Frontal cortex (tissue), 4 donors: ENCODE data around the gene SCAMP4. TPM values are rescaled to one million over a fixed set of nuclear protein-coding genes. Genes with fewer than 3 reads are reported as not detected.

Experiments
- DNase-seq, 2 donors: peaks; one replicate each; pipeline ENCODE4 v3.0.0; 2012; ENCODE audit warnings: low spot score in 2 of 2
- FAIRE-seq: peaks from 2 replicates; lab custom pipeline; 2012; peaks lifted over from hg19 to GRCh38; lab: Jason Lieb, UNC
- total RNA-seq: library from RNA; depleted of rRNA; stranded (reverse); fragments of >200 nt; gene quantifications from one replicate; pipeline ENCODE4 v1.2.3, GENCODE V29; 2014
- donor health status: control.
- donor health status: control.
- donor health status: control.

Gene SCAMP4
- total RNA-seq, 1 donor from 2014 or later: 11.4 TPM

GRCh38 chr19:1950640-1951039 is 45.4 kb downstream of the SCAMP4 start:
- DNase-seq (no peak), FAIRE-seq (no peak)

DNA sequence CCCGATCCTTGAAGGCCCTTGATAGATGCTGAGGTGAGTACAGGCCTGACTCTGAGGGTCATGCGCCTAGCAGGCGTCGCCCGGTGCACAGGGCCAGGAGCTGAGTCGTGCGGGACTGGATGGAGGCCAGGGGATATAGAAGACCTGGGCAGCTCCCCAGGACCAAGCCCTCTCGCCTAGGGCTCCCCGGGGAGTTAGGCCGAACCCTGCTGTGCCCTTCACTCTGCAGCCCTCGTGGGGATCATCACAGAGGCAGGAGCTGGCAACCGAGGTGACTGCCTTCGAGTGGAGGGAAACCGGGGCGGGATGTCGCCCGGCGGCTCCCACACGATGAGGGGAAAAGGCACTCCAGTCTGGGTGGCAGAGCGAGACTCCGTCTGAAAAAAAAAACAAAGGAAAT is 47.4 kb downstream of the SCAMP4 start:
- no peak for FAIRE-seq

DNA sequence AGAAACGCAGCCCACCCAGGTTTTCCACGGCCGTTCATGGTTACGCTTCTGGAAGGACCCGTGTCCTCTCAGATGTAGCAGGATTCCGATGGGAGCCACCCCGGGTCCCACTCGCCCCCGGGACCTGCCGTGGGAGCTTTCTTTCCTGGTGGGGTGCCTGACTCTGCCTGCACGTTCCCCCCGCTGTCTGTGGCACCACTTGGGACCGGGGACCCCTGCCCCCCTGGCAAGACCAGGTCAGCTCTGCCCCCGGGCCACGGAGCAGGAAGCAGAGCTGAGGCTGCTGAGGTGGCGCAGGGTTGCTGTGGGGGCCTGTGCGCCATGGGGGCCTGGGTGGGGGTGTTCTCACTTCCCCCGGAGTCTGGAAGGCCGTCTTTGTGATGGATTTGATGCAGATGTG is 47.8 kb downstream of the SCAMP4 start:
- FAIRE-seq (no peak), DNase-seq (no peak)

More for the DNA sequence above, 47.4 kb downstream of the SCAMP4 start:
- DNase-seq: no peak

DNA sequence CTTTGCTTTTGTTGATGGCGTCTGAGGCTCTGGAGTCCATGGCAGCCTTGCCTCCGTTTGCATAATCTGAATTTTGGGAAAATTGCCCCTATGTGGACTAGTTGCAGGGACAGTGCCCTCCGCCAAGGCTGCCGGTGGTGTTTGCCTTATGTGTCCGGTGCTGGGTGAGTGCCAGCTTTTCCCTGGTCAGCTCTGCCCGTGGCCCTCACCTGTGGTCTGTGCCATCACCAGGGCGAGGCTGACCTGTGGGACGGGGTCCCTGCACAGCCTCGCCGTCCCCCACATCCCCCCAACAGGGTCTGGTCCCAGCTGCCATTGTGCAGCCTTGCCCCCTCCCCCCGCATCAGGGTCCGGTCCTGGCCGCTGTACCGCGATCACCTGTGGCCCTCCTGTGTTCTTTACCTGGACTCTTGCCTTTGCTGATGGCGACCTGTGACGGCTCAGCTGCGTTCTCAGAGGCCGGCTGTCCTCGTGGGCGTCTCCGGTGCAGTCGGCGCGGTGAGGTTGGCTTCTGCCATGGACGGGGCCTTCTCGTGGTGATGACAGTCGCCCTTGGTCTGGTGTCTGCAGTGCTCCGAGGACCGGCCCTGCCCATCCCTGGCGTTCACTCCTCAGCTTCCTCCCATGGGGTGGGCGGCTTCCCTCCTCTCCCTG is 48.4 kb downstream of the SCAMP4 start:
- FAIRE-seq: no peak
- no peak for DNase-seq

DNA sequence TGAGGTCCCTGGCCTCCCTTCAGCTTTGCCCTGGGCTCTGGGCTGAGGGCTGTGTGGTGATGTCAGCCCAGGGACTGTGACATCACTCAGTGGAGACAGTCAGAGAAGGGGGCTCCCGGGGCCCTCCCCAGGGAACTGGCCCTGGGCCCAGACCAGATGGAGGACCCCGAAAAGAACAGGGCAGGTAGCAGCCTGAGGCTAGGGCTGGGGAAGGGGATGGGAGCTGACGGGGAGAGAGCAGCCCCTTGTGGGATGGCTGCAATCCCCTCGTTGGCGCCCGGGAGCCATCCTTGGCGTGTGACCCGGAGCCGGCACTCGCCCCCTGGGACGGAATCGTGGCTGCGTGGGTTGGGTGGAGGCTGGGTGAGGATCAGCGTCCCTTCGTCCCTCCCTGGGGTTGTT is 49.3 kb downstream of the SCAMP4 start:
- no peak for DNase-seq
- FAIRE-seq: no peak

DNA sequence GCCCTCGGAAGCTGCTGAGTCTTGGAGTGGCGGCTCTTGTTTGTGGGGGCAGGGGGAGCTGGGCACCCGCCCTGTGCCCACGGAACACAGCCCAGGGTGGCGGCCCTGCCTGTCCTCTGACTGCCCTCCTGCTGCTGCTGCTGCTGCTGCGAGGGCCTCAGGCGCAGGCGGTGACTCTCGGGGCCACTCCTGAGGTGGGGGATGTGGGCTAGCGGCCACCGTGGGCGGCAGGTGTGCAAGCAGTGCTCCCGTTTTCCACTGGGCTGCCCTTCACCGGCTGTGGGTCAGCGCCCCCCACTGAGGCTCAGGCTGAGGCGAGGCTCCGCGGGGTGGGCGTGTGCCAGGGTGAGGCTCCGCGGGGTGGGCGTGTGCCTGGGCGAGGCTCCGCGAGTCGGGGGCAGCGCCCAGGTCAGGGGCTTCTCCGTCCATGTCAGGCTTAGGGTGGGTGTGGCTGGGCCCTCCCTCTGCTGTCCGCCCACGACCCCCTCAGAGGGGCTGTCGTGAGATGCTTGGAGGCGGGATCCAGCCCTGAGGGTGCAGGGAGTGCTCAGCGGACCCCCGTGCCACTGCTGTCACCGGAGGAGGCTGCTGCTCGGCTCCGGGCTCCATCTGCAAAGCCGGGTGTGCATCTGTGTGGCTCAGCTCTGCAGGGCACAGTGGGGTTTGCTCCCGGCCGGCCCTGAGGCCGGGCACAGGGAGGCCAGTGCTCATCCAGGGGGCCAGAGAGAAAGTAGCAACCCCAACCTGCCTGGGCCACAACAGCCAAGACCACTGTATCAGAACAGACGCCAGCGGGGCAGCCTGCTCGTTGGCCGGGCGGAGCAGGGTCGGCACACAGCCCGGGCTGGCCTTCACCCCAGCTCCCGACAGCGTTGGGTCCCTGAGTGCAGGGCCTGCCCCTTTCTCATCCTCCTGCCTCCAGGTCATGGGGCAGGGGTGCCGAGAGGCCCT is 50.2 kb downstream of the SCAMP4 start:
- DNase-seq (no peak), FAIRE-seq (no peak)

DNA sequence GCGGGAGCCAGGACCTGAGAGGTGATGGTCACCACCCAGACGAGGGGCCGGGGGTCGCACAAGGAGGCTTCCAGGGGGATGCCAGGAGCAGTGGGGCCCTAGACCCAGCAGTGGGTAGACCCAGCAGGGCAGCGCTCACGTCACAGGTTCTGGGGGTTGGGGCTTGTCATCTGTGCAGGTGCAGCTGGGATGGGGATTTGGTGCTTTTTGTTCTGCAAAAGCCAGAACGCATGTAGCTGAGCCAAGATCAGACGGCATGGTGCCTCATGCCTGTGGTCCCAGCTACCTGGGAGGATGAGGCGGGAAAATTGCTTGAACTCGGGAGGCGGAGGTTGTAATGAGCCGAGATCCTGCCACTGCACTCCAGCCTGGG is 50.9 kb downstream of the SCAMP4 start:
- DNase-seq (no peak), FAIRE-seq (no peak)

GRCh38 chr19:1956868-1957492 is 51.8 kb downstream of the SCAMP4 start:
- DNase-seq (peak; percentile 87 to 94), FAIRE-seq (no peak)

DNA sequence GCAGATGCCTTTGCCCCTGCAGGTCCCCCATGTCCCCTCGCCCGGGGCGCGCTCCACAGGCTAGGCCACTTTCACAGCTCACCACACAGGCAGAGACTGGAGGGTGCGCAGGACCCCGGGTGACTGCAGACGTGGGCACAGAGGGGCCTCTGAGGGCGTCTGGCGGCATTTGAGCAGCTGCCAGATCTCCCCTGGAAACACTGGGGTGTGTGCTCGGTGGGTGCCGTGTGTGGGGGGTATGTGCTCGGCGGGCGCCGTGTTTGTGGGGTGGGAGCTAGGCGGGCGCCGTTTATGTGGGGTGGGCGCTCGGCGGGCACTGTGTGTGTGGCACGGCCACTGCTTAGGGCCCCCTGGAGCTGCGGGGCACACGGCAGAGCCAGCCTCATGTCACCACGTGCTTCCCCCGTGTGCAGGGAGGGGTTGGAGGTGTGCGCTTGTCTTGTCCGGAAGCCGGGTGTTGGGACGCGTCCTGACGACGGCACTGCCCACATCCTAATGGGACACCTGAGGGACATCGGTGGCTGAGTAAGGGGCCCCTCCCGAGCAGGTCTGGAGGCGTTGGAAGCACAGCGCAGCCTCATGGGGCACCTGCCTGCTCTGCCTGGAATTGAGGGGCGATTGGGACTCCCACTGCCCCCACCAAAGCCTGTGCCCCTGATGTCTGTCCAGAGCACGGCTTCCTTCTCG is 52.5 kb downstream of the SCAMP4 start:
- FAIRE-seq (no peak), DNase-seq (no peak)

DNA sequence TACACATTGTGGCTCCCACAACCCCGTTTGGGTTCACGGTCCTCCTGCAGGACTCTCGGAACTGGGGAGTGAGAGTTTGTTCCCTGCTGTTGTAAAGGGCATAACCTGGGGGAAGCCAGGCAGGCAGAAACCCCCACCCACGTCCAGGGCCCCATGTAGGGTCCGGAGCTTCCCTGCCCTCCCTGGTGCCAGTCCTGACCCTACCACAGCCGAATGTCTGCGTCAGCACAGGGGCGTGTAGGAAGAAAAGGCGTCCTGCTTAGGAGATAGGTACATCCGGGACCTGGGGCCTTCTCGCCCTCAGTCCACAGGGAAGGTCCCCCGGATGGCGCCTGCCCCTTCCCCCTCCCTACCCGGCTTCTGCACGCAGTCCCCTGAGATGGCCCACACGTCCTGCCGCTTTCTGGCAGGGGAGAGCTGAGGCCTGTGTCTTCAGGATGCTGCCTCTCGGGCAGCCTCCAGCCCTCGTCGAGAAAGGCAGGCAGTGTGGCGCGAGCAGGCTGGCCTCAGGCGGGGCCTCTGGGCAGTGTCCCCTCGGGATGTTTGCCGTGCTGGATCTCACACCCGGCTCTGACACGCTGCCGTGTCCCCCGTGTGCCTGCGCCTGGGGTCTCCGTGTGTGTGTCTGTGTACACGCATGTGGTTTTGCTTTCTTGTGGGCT is 54.9 kb downstream of the SCAMP4 start:
- DNase-seq (no peak), FAIRE-seq (no peak)

GRCh38 chr19:1961000-1961883 is 56.0 kb downstream of the SCAMP4 start:
- FAIRE-seq (no peak), DNase-seq (no peak)

DNA sequence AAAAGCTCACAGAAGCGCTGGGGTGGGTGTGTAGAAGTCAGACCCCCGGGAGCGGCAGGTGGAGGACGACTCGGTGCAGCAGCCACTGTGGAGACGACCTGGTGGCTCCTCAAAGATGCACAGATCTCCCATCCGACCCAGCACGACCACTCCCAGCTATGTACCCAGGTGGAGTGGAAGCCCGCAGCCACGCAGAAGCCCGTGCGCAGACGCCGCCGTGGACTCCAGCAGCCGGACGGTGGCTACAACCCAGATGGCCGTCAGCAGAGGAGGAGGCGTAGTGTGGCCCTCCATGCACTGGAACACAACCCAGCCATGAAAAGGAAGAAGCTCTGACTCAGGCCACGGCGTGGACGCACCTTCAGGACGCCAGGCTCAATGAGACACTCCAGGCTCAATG is 57.5 kb downstream of the SCAMP4 start:
- DNase-seq (no peak), FAIRE-seq (no peak)

DNA sequence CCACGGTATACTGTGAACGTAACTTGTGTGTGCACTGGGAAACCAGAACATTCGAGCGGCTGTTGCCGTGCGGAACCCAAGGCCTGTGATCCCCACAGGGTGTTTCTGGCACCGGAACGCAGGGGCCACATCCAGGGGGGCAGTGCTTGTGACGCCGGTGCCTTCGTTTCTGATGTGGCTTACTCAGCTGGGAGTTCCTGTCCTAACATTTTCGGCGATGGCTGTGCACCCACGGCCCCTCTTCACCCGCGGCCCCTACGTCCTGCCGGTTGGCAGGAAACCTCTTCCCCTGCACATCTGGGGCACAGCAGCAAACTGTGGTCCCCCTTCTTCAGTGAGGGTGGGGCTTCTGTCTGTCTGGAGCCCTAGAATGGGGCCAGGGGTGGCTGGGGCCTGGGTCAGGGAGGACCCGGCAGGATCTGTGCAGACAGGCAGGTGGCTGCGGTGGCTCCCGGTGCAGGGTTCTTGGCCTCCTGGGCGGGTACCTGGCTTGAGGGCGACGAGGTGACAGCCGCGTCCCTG is 61.9 kb downstream of the SCAMP4 start:
- DNase-seq (no peak), FAIRE-seq (no peak)

DNA sequence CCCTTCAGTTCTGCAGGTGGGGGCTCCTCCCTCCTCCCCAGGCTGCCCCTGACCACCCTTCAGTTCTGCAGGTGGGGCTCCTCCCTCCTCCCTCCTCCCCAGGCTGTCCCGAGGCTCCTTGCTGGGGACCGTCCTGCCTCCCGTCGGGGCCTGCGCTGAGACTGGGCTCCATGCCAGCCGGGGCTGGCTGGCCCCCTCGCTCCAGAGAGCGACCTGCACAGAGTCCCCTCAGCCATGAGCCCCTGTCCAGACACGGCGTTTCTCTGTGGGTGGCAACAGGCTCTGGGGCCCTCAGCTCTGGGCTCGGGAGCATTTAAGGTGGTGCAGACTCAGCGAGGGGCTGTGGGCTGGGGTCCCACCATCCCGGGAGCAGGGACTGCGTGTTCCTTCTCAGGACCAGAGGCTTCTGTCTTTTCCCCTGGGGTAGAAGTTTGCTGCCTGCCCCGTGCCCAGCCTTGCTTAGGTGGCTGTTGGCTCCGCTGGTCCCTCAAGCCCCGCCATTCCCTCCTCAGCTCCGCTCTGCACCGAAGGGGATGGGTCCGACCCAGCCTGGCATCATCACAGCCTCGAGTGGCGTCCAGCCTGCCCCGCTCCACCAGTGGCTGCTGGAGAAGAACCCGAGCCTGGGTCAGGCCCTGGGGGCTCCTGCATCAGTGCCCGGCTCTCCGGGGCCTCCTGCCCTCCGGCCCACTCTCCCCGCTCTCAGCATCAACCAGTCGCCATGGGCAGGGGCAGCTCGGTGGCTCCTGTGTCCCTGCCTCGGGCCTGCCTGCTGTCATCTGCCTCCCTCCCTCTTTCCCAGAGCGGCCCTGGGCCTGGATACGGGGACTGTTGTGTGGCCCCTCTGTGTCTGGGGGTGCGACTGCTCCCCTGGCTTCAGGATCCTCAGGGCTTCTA is 63.3 kb downstream of the SCAMP4 start:
- FAIRE-seq: no peak

GRCh38 chr19:1969176-1970002 is 64.2 kb downstream of the SCAMP4 start:
- no peak for DNase-seq
- FAIRE-seq: no peak

More for the DNA sequence above, 63.3 kb downstream of the SCAMP4 start:
- no peak for DNase-seq

DNA sequence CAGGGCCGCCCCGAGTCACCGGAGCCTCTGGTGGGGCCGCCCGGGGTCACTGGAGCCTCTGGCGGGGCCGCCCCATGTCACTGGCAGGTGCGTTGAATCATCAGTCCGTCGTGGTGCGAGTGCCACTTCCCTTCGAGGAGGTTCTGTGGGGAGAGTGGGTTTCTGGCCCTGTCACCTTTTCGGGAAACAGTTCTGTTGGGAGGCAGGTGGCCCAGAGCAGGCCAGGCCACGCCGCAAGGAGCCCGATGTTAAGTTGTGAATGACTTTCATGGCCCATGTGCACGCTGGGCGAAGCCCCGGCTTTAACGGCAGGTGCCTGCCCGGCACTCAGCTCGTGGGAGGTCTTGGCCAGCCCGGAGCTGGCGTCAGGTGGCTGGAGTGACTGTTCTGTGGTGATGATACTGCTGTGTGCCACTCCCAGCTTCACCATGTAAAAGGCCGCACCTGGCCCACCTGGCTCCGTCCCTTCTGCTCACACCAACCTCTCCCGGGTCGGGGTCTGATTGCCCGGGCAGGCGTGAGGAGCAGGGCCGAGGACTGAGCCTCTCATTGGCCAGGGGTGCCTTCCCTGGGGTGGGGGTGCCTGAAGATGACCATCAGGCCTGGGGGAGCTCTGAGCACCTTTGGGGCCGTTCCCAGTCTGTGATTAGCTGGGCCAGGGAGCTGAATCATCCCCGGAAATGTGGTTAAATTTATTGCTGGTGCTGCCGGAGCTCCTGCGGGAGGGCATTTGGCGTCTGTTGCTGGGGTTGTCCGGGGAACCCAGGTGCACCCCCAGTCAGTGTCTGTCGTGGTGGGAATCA is 65.0 kb downstream of the SCAMP4 start:
- no peak for FAIRE-seq
- no peak for DNase-seq
